Brain microvascular endothelial cell (primary cell): ENCODE results near the gene ITGB2.

Experiments
- DNase-seq: peaks from one replicate; pipeline ENCODE4 v3.0.0-alpha.2; 2020
- H3K27ac ChIP-seq: fragments of 250-450 bp; sonication (Bioruptor Pico); 2 replicates; pipeline ENCODE4 v1.5.1; 2020; ENCODE audit warnings: mild to moderate bottlenecking, moderate library complexity
- H3K27me3 ChIP-seq: fragments of 250-450 bp; sonication (Bioruptor Pico); replicated peaks from 2 replicates; pipeline ENCODE4 v1.5.1; 2020; ENCODE audit warnings: mild to moderate bottlenecking
- H3K36me3 ChIP-seq: fragments of 250-450 bp; sonication (Bioruptor Pico); replicated peaks from 2 replicates; pipeline ENCODE4 v1.5.1; 2020; ENCODE audit warnings: mild to moderate bottlenecking
- H3K4me3 ChIP-seq: 2 replicates; pipeline ENCODE4 v1.5.1; 2011; ENCODE audit warnings: low read depth, mild to moderate bottlenecking, control low read depth, low read length, moderate library complexity
- in situ Hi-C: cut with HindIII; loops from 2 replicates; pipeline ENCODE4 v1.10.0; 2017; ENCODE audit warnings: low sequenced_read_pairs, low pct_ligation_motif_present
- TF ChIP-seq, protein P1 (sequence below): IDR thresholded peaks from 2 replicates; pipeline ENCODE4 v1.5.1; 2011; ENCODE audit warnings: low read depth, mild to moderate bottlenecking, moderate library complexity, low read length, control low read depth, inconsistent platforms; ENCODE audit errors: missing control alignments

Gene ITGB2

DNA sequence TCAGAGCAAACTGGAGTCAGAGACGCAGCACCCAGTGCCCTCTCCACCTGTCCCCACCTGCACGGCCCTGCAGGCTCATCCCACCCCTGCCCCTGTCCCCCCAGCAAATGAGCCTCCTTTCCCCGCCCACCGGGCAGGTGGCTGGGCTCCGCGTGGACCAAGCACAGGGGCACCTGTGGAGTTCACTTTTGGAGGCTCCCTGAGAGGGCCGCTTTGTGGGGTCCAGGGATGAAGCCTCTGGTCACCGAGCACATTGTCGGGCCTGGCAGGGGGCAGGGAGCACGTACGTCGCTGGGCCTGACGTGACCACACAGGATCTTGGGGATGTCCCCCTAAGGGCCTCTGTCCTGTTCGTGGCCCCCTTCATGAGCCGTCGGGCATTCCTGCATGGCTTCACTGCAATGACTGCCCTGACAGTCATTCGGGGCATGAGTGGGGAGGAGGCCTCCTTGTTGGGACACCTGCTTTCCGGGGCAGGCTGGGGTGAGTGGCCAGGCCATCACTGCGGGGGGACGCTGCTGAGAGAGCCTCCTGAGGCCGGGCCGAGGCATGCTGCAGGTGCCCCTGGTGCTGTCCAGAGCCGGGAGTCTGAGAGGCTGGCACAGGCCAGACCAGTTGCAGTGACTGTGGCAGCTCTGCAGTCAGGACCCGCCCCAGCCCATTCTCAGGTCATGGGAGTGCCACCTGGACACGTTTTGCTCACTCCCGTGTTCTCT, 38.8 kb upstream of the ITGB2 start:
- Histone ChIP-seq H3K27me3 (no peaks in the 10 kb centered on the region), H3K36me3 (peaks cover 8% of the 10 kb centered on the region), H3K4me3 (no peak overlapping the region), H3K27ac (peak overlapping the region; percentile 67)
- in situ Hi-C loops, result no loop called here
- TF ChIP-seq, protein P1, sequence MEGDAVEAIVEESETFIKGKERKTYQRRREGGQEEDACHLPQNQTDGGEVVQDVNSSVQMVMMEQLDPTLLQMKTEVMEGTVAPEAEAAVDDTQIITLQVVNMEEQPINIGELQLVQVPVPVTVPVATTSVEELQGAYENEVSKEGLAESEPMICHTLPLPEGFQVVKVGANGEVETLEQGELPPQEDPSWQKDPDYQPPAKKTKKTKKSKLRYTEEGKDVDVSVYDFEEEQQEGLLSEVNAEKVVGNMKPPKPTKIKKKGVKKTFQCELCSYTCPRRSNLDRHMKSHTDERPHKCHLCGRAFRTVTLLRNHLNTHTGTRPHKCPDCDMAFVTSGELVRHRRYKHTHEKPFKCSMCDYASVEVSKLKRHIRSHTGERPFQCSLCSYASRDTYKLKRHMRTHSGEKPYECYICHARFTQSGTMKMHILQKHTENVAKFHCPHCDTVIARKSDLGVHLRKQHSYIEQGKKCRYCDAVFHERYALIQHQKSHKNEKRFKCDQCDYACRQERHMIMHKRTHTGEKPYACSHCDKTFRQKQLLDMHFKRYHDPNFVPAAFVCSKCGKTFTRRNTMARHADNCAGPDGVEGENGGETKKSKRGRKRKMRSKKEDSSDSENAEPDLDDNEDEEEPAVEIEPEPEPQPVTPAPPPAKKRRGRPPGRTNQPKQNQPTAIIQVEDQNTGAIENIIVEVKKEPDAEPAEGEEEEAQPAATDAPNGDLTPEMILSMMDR, result no peak
- DNase-seq, result no peak

GRCh38 chr21:44958471-44959191, 37.9 kb upstream of the ITGB2 start:
- peak; percentile 74 for DNase-seq
- Histone ChIP-seq H3K4me3 (no peak overlapping the region), H3K27ac (peak overlapping the region; percentile 67), H3K36me3 (peaks cover 9% of the 10 kb centered on the region), H3K27me3 (no peaks in the 10 kb centered on the region)
- TF ChIP-seq, protein P1, result no peak
- in situ Hi-C loops, result no loop called here

GRCh38 chr21:44957901-44958451, 37.3 kb upstream of the ITGB2 start:
- Histone ChIP-seq H3K27ac (peak overlapping the region; percentile 67), H3K4me3 (no peak overlapping the region), H3K36me3 (peaks cover 9% of the 10 kb centered on the region), H3K27me3 (no peaks in the 10 kb centered on the region)
- DNase-seq, result no peak
- TF ChIP-seq, protein P1, result no peak
- in situ Hi-C loops, result no loop called here

- no peak for DNase-seq
- H3K27ac ChIP-seq, result no peak overlapping the region
- H3K27me3 ChIP-seq, result no peaks in the 10 kb centered on the region
- TF ChIP-seq, protein P1, result no peak
- in situ Hi-C loops, result no loop called here
- H3K4me3 ChIP-seq, result no peak overlapping the region
- peaks cover 9% of the 10 kb centered on the region for H3K36me3 ChIP-seq
These were observed 36.5 kb upstream of the ITGB2 start for GRCh38 chr21:44957047-44957831.

GRCh38 chr21:44956356-44957046, 35.8 kb upstream of the ITGB2 start:
- H3K27me3 ChIP-seq, result no peaks in the 10 kb centered on the region
- H3K4me3 ChIP-seq, result no peak overlapping the region
- TF ChIP-seq, protein P1, result no peak
- H3K27ac ChIP-seq, result no peak overlapping the region
- DNase-seq, result no peak
- in situ Hi-C loops, result no loop called here
- H3K36me3 ChIP-seq, result peaks cover 9% of the 10 kb centered on the region
